Measurements from ENCODE around the gene MME. TPM values are rescaled to one million over a fixed set of nuclear protein-coding genes. Genes with fewer than 3 reads are reported as not detected.

Gene MME
- total RNA-seq, 1 donor from 2014 or later: 85.4 TPM

- H3K27ac ChIP-seq: no peak overlapping the region
- TF ChIP-seq CTCF (IDR thresholded peaks at IDR 0.05): no peak
- no peak overlapping the region for H3K4me3 ChIP-seq
- peaks cover 3% of the 10 kb centered on the region for H3K9me3 ChIP-seq
- intact Hi-C loops (cut with DNase I): no loop called here
- no peak for ATAC-seq
- no peak for DNase-seq
- H3K36me3 ChIP-seq: no peaks in the 10 kb centered on the region
- no peaks in the 10 kb centered on the region for H3K4me1 ChIP-seq
- no peaks in the 10 kb centered on the region for H3K27me3 ChIP-seq (ENCODE audit: low read depth)
Measured at GRCh38 chr3:155102329-155102728, 22.2 kb downstream of the MME start.

GRCh38 chr3:155103686-155104085, 23.6 kb downstream of the MME start:
- Histone ChIP-seq H3K36me3 (no peaks in the 10 kb centered on the region), H3K4me1 (no peaks in the 10 kb centered on the region), H3K27me3 (ENCODE audit: low read depth) (no peaks in the 10 kb centered on the region), H3K4me3 (no peak overlapping the region), H3K27ac (no peak overlapping the region), H3K9me3 (peaks cover 3% of the 10 kb centered on the region)
- intact Hi-C loops (cut with DNase I): no loop called here
- DNase-seq: no peak
- no peak for TF ChIP-seq CTCF (IDR thresholded peaks at IDR 0.05)
- no peak for ATAC-seq

GRCh38 chr3:155106119-155106518, 26.0 kb downstream of the MME start:
- no peak for TF ChIP-seq CTCF (IDR thresholded peaks at IDR 0.05)
- no peak for ATAC-seq
- Histone ChIP-seq H3K4me1 (no peaks in the 10 kb centered on the region), H3K4me3 (no peak overlapping the region), H3K9me3 (no peaks in the 10 kb centered on the region), H3K36me3 (no peaks in the 10 kb centered on the region), H3K27me3 (ENCODE audit: low read depth) (no peaks in the 10 kb centered on the region), H3K27ac (no peak overlapping the region)
- intact Hi-C loops (cut with DNase I): no loop called here
- DNase-seq: no peak

- intact Hi-C loops (cut with DNase I): no loop called here
Measured at GRCh38 chr3:155110022-155110421, 29.9 kb downstream of the MME start.

GRCh38 chr3:155110996-155111901, 31.1 kb downstream of the MME start:
- H3K4me1 ChIP-seq: no peaks in the 10 kb centered on the region

More at GRCh38 chr3:155110022-155110421, 29.9 kb downstream of the MME start:
- TF ChIP-seq CTCF (IDR thresholded peaks at IDR 0.05): no peak
- Histone ChIP-seq H3K9me3 (no peaks in the 10 kb centered on the region), H3K4me3 (no peak overlapping the region), H3K36me3 (no peaks in the 10 kb centered on the region), H3K4me1 (no peaks in the 10 kb centered on the region), H3K27me3 (ENCODE audit: low read depth) (no peaks in the 10 kb centered on the region), H3K27ac (no peak overlapping the region)
- DNase-seq (no peak), ATAC-seq (no peak)

More at GRCh38 chr3:155110996-155111901, 31.1 kb downstream of the MME start:
- DNase-seq: no peak
- H3K27ac ChIP-seq: no peak overlapping the region
- TF ChIP-seq CTCF (IDR thresholded peaks at IDR 0.05): no peak
- H3K4me3 ChIP-seq: no peak overlapping the region
- ATAC-seq: no peak
- no peaks in the 10 kb centered on the region for H3K36me3 ChIP-seq
- H3K9me3 ChIP-seq: no peaks in the 10 kb centered on the region
- intact Hi-C loops (cut with DNase I): no loop called here
- H3K27me3 ChIP-seq (ENCODE audit: low read depth): no peaks in the 10 kb centered on the region

Data from lower lobe of right lung (tissue), 2 donors.